Measurements from ENCODE around the gene ARMC9.

DNA sequence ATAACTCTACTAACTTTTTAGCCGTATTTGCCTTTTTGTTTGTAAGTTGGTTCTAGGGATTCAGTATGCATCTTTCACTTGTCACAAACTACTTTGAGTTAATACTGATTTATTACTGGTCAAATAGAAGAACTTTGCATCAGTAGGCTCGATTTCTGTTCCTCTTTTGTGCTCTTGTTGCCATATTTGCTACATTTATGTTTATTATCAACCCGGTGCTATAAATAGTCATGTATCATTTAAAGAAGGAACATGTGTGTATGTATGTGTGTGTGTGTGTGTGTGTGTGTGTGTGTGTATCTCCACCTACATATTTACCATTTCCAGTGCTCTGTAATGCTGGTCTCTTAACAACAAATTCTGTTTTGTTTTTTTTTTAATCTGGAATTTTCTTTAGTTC lies 117.5 kb downstream of the ARMC9 start:
- TF ChIP-seq, protein P1, sequence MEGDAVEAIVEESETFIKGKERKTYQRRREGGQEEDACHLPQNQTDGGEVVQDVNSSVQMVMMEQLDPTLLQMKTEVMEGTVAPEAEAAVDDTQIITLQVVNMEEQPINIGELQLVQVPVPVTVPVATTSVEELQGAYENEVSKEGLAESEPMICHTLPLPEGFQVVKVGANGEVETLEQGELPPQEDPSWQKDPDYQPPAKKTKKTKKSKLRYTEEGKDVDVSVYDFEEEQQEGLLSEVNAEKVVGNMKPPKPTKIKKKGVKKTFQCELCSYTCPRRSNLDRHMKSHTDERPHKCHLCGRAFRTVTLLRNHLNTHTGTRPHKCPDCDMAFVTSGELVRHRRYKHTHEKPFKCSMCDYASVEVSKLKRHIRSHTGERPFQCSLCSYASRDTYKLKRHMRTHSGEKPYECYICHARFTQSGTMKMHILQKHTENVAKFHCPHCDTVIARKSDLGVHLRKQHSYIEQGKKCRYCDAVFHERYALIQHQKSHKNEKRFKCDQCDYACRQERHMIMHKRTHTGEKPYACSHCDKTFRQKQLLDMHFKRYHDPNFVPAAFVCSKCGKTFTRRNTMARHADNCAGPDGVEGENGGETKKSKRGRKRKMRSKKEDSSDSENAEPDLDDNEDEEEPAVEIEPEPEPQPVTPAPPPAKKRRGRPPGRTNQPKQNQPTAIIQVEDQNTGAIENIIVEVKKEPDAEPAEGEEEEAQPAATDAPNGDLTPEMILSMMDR (conservative IDR thresholded peaks at IDR 0.05; ENCODE audit: low read depth, low read length), result no peak
- no peak for TF ChIP-seq EZH2 (IDR thresholded peaks at IDR 0.05; ENCODE audit: low read length, unreplicated experiment)

Data from PC-3 (cell line).